ENCODE results near the gene PLPP1. TPM values are rescaled to one million over a fixed set of nuclear protein-coding genes. Genes with fewer than 3 reads are reported as not detected.

Gene PLPP1
- total RNA-seq, 3 donors from 2014 or later = 88.8 to 132 (median 122) TPM

GRCh38 chr5:55402199-55402598, 132.6 kb downstream of the PLPP1 start:
- Histone ChIP-seq H3K36me3 (ENCODE audit: low read depth) (no peaks in the 10 kb centered on the region), H3K4me3 (no peak overlapping the region), H3K4me1 (ENCODE audit: low read depth) (no peaks in the 10 kb centered on the region), H3K9me3 (no peaks in the 10 kb centered on the region)
- DNase-seq (no peak), ATAC-seq (no peak)
- intact Hi-C loops (cut with DNase I, micrococcal nuclease) = loop anchor here in 1 of 2 donors (10.0 kb wide), 1 partner anchor 123 kb away; no protein-coding TSS in a partner anchor
- TF ChIP-seq, protein P1, sequence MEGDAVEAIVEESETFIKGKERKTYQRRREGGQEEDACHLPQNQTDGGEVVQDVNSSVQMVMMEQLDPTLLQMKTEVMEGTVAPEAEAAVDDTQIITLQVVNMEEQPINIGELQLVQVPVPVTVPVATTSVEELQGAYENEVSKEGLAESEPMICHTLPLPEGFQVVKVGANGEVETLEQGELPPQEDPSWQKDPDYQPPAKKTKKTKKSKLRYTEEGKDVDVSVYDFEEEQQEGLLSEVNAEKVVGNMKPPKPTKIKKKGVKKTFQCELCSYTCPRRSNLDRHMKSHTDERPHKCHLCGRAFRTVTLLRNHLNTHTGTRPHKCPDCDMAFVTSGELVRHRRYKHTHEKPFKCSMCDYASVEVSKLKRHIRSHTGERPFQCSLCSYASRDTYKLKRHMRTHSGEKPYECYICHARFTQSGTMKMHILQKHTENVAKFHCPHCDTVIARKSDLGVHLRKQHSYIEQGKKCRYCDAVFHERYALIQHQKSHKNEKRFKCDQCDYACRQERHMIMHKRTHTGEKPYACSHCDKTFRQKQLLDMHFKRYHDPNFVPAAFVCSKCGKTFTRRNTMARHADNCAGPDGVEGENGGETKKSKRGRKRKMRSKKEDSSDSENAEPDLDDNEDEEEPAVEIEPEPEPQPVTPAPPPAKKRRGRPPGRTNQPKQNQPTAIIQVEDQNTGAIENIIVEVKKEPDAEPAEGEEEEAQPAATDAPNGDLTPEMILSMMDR (IDR thresholded peaks at IDR 0.05) = no peak

DNA sequence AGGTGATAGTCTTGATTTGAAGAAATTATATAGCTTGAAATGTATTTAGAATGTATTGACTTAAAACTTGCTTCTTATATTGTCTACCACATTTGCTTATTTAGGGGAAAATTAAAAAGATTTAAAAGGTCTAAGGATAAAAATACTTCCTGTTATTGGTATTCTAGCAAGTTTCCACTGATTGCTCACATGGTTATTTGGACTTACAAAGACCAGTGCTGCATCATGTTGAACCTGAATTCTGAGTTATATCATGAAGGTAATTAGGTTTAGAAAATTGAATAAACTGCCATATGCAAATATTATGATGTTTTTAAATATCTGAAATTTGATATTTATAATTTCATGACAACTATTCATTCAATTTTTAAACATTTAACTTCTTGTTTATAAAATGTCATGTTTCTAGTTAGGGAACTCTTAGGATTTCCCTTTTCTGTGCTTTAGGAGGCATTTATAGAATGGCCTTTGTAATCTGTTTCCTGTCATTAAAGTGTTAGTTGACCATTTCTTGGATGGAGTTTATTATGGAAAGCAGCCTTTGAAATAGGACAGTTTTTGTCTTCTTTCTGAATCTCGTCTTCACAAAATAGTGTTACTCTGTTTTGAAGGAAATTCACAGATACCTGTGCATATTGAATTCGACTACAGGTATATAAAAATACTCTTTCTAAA, 141.1 kb downstream of the PLPP1 start:
- Histone ChIP-seq H3K4me3 (no peak overlapping the region), H3K9me3 (peaks cover 9% of the 10 kb centered on the region), H3K36me3 (ENCODE audit: low read depth) (no peaks in the 10 kb centered on the region), H3K4me1 (ENCODE audit: low read depth) (peaks cover 3% of the 10 kb centered on the region)
- no peak for ATAC-seq
- TF ChIP-seq, protein P1 (IDR thresholded peaks at IDR 0.05) = no peak
- no peak for DNase-seq
- intact Hi-C loops (cut with DNase I, micrococcal nuclease) = no loop called here

- ATAC-seq (no peak), DNase-seq (no peak)
- TF ChIP-seq, protein P1 (IDR thresholded peaks at IDR 0.05) = no peak
- intact Hi-C loops (cut with DNase I, micrococcal nuclease) = no loop called here
- Histone ChIP-seq H3K9me3 (peaks cover 9% of the 10 kb centered on the region), H3K36me3 (ENCODE audit: low read depth) (no peaks in the 10 kb centered on the region), H3K4me3 (no peak overlapping the region), H3K4me1 (ENCODE audit: low read depth) (peaks cover 3% of the 10 kb centered on the region)
Observed at GRCh38 chr5:55392669-55393068, 142.1 kb downstream of the PLPP1 start.

DNA sequence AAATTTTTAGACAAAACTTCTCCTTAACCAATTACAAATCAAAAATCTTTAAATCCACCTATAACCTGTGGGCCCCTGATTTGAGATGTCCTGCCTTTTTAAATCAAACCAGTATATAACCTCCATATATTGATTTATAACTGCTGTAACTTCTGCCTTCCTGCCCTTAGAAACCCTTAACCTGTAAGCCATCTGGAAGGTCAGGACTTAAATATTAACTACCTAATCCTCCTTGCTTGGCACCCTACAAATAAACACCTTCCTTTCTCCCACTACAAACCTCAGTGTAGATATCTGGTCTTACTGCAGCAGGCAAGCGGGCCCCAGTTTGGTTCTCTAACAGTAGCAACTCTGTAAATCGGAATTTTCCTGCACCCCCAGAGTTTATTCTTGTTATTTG, 143.1 kb downstream of the PLPP1 start:
- Histone ChIP-seq H3K4me1 (ENCODE audit: low read depth) (peaks cover 3% of the 10 kb centered on the region), H3K4me3 (no peak overlapping the region), H3K36me3 (ENCODE audit: low read depth) (no peaks in the 10 kb centered on the region), H3K9me3 (peaks cover 9% of the 10 kb centered on the region)
- DNase-seq = no peak
- intact Hi-C loops (cut with DNase I, micrococcal nuclease) = no loop called here
- TF ChIP-seq, protein P1 (IDR thresholded peaks at IDR 0.05) = no peak
- ATAC-seq = peak; percentile 52

- DNase-seq (no peak), ATAC-seq (no peak)
- H3K4me3 ChIP-seq = no peak overlapping the region
- intact Hi-C loops (cut with DNase I, micrococcal nuclease) = no loop called here
- H3K9me3 ChIP-seq = peaks cover 11% of the 10 kb centered on the region
- peaks cover 3% of the 10 kb centered on the region for H3K4me1 ChIP-seq (ENCODE audit: low read depth)
- no peaks in the 10 kb centered on the region for H3K36me3 ChIP-seq (ENCODE audit: low read depth)
- TF ChIP-seq, protein P1 (IDR thresholded peaks at IDR 0.05) = no peak
Observed at GRCh38 chr5:55387865-55388264, 146.9 kb downstream of the PLPP1 start.

Measured in mucosa of descending colon (tissue), 3 donors.